CD4-positive, alpha-beta T cell treated with Interleukin-17A for 4 hours (primary cell): ENCODE results near the gene VCAM1.
"Not testable (repeated sequence)": the region's sequence is repeated elsewhere in the genome, so short reads cannot be mapped to it uniquely, and the experiment has no call there.

Experiments used
- DNase-seq: peaks from one replicate; pipeline ENCODE4 v3.0.0-alpha.2; 2020; ENCODE audit warnings: mixed read lengths

Gene VCAM1

DNA sequence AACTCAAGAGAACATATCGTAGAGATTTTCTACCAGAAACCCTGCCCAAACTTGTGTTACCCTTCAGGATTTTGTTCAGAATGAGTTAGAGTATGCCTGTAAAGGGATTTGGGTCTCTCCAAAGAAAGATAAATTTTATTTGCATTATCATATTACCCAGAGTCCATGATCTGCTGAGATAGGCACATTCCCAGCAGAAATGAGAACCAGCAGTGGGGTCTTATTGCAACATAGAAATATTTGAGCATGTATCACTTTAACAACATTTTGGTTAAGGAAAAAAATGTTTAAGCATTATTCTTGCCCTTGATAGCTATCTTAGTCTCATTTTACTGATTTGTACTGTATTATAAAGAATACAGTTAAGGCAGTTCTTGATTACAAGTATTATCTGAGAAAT, 10.6 kb downstream of the VCAM1 start:
- DNase-seq = no peak

DNA sequence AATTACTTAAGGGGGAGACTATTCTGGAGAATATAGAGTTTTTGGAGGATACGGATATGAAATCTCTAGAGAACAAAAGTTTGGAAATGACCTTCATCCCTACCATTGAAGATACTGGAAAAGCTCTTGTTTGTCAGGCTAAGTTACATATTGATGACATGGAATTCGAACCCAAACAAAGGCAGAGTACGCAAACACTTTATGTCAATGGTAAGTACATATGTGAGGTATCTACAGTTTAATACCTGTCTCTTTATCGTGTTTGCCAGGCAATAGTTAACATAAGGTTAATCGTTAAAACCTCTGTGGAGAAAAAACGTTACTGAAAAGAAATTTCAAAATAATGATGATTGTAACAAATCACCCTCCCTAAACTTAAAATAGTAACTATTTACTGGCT, 11.8 kb downstream of the VCAM1 start:
- DNase-seq = no peak

DNA sequence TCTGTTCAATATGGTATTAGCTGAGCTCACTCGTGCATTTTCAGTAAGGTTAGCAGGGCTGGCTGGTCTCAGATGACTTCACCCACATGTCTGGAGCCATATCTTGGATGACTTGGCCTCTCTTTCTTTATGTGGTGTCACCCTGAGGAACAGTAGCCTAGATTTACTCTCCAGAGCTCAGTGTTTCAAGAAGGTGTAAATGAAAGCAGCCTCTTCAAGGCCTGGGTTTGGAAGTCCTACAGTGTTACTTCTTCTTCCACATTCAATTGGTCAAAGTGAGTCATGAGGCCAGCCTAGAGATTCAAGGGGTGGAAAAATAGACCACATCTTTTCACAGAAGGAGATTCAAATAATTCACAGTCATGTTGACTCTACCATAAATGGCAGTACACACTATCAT, 12.2 kb downstream of the VCAM1 start:
- DNase-seq = no peak

DNA sequence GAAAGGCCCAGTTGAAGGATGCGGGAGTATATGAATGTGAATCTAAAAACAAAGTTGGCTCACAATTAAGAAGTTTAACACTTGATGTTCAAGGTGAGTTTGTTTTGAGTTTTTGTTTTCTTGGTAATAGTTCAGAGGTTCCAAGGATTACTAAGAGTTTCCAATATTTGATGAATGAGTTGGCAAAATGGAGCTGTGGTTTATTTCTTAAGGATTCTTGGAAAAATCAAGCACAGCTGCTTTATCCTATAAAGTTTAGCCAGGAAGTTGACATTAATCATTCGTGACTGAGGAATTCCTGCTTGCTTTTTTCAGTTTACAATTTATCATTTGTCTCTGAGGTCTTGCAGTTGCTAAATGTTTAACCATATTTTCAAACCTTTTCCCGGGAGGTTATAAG, 15.1 kb downstream of the VCAM1 start:
- DNase-seq = no peak

DNA sequence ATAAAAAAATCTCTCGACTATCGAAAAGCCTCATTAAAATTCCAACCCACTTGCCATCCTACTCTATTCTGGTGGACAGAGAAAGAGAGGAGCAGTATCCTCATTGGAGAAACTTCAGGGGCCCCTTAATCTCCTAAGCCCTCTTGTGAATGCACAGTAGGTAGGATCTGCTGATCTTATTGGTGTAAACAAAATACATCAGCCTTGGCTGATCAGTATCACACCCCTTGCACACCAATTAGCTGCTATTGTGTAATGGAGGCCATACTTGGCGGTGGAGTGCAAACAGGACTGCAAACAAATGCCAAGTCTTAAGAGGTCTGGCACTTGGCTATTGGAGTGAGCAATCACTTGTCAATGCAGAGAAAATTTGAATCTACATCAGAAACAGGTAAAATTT, 15.7 kb downstream of the VCAM1 start:
- no peak for DNase-seq

DNA sequence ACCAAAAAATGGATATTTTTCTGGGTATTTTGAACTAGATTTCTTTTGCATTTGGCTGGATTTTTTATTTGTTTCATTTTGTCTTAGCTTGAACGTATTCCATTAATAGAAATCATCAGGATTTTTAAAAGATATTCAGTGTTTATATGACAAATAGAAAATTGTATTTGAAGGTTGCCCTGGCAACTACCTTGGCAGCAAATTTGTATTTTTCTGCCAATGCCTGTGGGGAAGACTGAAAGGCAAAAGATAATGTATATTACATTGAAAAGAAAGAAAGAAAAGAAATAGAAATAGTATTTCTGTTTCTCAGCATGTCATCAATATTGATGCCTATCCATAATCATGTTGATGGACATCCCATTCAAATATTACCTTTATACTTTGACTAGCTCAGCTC, 16.8 kb downstream of the VCAM1 start:
- DNase-seq = no peak

DNA sequence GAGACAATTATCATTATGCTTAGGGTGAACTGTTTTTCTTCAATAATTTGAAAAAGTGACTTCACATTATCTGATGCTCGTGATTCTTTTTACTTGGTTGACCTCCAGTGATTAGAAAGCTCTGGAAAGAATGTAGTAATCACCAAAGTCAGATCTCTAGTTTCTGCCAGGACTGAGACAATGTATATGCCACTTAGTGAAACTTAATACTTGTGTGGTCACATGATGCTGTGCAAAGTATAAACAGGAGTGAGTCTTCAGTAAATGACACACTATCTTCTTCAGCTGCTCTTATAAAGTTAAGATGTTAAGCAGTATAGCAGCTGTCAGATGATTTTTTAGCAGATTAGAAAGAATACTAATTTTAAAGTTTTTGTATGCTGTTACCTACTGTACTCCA, 17.2 kb downstream of the VCAM1 start:
- no peak for DNase-seq

DNA sequence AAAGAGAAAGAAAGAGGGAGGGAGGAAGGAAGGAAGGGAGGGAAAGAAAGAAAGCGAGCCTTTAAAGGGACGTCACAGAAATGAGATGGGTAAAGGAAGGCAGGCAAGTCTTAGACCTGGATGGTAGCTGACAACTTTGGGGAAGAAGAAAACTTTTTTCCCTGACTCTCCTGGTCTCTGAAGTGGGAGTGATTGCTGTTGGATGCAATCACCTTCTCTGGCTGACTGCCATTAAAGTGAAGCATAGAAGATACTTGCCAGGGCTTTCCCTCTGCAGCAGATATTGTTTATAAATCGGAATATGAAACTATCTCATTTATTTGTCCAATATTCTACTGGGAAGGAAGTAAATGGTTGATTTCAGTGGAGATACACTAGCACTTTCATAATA, 27.0 kb downstream of the VCAM1 start:
- no peak for DNase-seq

DNA sequence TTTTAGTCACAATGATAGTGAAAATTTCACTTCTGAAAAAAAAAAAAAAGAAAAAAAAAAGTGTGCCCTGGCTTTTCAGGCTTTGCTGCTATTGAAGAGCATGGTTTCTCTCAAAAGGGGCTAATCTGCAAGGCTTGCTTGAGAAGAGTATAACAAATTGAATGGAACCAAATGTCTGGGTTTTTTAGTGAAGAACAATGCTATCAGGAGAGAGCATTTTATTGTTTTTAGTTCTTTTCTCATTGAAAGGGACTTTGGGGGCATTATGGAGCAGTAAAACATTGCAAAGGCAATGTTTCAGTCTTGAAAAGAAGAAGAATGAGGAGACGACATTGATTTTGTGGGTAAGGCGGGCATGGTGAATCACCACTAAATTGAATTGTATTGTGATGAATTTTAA, 28.2 kb downstream of the VCAM1 start:
- no peak for DNase-seq

DNA sequence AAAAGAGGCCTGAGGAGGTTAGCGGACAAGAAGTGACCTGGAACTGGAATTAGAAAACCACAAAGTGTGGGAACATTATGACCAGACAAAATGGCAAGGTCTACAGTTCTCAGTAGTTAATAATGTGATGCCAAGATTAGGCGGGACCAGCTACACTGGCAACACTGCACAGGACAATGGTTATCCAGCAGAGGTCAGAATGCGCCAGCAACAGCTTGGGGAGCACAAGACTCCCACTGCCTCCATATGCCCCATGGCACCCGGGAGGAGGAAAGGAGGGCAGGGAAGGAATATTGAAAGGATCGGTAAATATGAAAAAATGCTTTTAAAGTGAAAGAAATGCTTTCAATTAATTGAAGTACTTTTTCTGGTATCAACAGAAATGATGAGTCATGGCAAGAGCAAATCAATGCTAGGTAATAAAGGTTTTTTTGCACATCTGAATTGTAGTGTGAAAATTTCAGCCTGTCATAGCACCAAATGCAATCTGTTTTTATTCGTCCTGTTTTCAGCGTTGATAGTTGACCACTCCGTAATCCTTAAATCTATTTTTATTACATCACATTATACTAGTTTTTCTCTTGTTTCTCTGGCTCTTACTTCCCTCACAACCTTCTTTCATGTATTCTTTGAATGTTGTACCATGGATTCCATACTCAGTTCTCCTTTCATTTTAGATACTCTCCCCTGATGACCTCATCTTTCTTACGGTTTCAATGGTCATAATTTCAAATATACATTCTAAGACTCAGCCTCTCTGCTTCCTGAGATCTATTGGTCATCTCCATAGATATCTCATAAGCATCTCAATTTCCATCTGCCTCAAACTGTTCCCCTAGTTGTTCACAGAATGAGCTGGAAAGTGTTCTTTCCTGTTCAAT, 30.7 kb downstream of the VCAM1 start:
- no peak for DNase-seq

DNA sequence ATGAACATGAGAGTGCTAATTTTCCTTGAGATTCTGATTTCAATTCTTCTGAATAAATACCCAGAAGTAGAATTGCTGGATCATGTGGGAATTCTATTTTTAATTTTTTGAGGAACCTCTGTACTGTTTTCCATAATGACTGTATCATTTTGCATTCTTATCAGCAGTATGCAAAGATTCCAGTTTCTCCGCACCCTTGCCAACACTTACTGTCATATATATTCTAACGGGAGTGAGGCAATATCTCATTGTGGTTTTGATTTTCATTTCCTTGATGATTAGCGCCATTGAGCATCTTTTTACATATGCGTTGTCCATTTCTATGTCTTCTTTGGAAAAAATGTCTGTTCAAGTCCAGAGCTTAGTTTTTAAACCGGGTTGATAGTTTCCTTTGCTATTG, 33.2 kb downstream of the VCAM1 start:
- DNase-seq = no peak

DNA sequence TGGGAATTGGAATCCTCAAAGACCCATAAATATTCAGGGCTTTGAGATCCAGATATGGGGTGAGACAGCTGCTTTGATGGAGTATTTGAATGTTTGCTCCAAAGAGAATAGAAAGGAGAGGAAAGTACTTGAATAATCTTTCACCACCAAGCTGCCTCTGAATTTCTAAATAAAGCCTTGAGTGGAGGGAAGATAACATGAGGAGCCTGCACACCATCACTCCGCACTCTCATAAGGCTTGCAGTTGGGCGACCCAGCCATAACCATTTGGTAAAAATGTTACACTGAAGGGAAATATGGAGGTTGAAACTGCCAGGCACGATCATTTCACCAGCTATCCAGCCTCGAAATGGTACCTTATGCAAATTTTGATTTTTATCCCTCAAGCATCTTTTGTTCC, 38.4 kb downstream of the VCAM1 start:
- no peak for DNase-seq

DNA sequence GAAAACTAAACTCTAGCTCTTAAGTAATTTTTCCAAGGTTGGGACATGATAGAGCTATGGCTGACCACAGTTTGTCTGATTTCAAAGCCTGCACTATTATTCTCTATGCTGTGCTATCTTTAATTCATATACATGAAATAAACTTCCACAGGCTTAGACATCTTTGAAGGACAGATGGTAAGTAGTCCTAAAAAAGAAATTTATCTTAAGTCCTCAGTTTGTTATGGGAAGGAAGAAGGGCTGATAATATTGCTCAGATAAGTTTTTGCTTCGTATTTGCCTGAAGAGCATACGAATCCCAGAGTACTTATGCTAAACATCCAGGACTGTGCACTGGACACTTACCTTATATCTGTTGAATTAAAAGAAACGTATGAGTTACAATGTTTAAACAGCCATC, 39.6 kb downstream of the VCAM1 start:
- DNase-seq = no peak

DNA sequence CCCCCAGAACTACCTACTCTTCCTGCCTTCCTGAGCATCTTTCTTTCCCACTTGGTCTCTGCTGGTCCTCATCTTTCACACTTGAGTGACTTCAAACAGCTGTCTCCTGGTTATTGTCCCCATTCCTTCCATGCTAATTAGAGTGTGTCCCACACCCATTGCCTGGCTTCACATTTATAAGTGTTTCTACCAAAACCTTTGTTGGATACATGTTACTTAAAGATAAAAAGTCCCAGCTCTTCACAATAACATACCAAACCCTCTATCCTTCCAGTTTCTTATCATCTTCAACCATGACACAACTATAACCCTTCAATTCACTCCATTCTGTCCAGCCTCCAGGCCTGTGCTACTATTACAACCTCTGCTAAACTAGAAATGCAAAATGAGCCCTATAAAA, 41.0 kb downstream of the VCAM1 start:
- no peak for DNase-seq

DNA sequence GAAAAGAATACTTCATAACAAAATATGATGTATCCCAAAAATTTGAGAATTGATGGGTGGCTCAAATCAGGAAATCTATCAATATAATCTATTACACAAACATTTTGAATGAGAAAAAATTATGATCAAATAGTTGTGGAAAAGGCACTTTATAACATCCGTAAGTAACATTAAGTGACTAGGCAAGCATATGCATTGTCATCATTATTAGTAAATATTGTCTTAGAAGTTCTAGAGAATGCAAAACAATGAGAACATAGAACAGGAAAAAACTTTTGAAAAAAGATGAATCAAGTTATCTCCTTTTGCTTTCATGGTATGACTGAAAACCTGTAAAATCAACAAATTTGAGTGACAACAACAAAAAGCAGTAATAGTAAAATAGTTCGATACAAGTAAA, 42.9 kb downstream of the VCAM1 start:
- DNase-seq = no peak

DNA sequence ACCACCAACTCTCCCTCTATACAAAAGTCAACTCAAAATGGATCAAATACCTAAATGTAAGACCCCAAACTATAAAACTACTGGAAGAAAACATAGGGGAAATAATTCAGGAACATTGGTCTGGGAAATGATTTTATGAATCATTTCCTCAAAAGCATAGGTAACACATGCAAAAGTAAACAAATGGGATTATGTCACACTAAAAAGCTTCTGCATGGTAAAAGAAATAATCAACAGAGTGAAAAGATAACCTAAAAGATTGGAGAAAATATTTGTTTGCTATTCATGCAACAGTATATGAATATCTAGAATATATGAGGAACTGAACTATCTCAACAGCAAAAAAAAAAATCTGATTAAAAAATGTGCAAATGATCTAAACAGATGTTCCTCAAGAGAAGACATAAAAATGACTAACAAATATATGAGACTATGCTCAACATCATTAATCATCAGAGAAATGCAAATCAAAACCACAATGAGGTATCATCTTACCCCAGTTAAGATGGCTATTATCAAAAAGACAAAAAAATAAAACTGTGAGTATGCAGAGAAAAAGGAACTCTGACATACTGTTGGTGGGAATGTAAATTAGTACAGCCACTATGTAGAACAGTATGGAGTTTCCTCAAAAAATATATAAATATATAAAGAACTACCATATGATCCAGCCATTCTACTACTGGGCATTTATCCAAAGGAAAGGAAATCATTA, 47.8 kb downstream of the VCAM1 start:
- no peak for DNase-seq

DNA sequence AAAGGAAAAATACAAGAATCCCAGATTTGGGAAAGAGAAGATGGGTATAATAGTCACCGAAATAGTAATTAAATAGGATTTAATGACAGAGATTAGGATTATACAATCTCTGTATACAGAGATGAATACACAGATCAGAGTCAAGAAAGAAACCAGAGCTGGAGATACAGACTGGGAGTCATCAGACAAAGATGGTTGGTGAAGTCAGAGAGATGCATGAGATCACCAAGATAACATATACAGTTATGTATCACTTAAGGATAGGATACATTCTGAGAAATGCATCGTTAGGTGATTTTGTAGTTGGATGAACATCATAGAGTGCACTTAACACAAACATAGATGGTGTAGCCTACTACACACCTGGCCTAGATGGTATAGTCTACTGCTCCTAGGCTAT, 49.8 kb downstream of the VCAM1 start:
- no peak for DNase-seq

DNA sequence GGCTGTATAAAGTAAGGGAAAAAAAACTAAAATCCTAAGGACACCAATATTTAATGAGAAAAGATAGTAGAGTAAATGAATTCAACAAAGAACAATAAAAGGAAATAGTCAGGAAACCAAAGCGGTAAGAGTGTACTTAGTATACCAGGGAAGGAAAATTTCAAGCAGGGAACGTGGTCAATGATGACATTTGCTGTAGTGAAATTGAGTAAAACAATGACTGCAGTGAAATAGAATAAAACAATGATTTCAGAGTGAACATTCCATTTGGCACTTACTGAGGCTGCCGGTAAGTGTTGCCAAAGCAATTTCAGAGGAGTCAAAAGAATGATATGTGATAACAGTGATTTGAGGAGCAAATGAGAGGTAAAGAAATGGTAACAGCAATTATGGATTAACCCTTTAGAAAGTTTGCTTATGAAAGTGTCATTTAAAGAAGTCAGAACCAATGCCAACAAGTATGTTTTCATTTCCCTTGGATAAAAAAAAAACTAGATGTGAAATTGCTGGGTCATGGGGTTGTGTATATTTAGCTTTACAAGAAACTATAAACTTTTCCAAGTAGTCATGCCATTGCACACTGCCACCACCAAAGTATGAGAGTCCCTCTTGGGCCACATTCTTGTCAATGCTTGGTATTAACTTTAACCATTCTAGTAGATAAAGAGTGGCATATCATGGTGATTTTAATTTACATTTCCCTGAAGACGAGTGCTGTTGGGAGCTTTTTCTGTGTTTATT, 50.5 kb downstream of the VCAM1 start:
- DNase-seq = no peak

DNA sequence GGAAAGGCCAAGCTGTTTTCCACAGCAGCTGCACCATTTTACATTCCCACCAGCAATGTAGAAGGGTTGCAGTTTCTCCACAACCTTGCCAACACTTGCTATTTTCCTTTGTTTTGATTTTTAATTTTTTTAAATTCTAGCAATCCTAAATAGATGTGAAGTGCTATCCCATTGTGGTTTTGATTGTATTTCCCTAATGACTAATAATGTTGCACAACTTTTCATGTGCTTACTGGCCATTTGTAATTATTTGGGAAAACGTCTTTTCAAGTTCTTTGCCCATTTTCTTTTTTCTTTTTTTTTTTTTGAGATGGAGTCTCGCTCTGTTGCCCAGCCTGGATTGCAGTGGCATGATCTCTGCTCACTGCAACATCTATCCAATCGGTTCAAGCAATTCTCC, 53.9 kb downstream of the VCAM1 start:
- DNase-seq = no peak

DNA sequence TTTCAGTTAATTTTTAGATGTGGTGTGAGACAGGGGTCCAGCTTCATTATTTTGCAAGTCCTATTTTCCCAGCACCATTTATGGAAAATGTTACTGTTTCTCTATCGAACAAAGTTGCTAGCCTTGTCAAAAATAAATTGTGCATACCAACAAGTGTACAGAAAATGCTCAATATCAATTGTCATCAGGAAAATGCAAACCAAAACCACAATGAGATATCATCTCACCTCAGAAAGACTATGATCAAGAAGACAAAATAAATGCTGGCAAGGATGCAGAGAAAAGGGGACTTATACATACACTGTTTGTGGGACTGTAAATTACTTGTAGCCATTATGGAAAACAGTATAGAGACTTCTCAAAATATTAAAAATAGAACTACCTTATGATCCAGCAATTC, 54.8 kb downstream of the VCAM1 start:
- no peak for DNase-seq

DNA sequence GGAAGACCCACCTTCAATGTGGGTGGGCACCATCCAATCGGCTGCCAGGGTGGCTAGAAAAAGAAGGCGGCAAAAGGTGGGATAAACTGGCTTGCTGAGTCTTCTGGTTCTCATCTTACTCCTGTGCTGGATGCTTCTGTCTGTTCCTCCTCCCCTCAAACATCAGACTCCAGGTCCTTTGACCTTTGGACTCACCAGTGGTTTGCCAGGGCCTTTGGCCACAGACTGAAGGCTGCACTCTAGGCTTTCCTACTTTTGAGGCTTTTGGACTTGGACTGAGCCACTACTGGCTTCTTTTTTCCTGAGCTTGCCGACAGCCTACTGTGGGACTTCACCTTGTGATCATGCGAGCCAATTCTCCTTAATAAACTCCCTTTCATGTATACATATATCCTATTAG, 55.9 kb downstream of the VCAM1 start:
- no peak for DNase-seq

DNA sequence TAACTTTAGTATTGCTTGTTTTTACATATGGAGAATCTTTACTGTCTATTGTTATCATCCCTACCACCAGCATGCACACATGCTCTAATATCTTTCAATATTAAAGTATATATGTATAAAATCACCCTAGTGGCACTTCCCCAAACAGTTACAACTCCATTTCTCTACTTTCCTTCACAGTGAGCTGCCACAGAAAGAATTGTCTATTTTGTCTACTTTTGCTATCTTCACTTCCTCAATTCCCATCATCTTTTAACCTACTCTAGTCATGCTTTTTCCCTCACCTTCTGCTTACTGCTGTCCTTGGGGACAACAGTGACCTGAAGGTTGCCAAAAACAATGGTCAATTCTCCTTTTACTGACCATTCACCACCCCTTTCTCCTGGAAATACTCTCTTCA, 59.2 kb downstream of the VCAM1 start:
- DNase-seq = no peak

DNA sequence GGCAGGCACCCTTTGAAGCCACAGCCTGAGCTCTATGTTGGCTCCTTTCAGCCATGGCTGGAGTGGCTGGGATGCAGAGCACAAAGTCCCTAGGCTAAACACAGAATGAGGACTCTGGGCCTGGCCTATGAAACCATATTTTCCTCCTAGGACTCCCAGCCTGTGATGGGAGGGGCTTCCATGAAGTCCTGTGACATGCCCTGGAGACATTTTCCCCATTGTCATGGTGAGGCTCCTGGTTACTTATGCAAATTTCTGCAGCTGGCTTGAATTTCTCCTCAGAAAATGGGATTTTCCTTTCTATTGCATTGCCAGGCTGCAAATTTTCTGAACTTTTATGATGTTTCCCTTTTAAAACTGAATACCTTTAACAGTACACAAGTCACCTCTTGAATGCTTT, 61.3 kb downstream of the VCAM1 start:
- no peak for DNase-seq

DNA sequence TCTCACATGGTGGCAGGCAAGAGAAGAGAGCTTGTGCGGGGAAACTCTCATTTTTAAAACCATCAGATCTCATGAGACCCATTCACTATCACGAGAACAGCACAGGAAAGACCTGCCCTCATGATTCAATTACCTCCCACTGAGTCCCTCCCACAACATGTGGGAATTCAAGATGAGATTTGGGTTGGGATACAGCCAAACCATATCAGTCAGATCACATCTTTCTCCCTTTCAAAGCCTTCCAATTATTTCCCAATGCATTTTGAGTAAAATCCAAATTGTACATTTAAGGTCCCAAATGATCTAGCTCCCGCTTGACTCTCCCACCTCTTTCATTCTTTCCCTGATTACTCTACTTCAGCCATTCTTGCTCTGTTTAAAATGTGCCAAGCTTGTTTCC, 62.2 kb downstream of the VCAM1 start:
- not testable (repeated sequence) for DNase-seq
